PFSK-1 (cell line): Measurements from ENCODE around the gene VWF.

Experiments
- FOXP2 ChIP-seq: optimal IDR thresholded peaks from 2 replicates; pipeline ENCODE3; 2011; ENCODE audit warnings: borderline replicate concordance, control low read depth, inconsistent platforms; ENCODE audit not compliant: insufficient read depth; ENCODE audit errors: extremely low read length, extremely low read depth
- POLR2AphosphoS5 ChIP-seq: IDR thresholded peaks from 2 replicates; pipeline ENCODE4 v1.6.1; 2012; ENCODE audit warnings: low read depth, mild to moderate bottlenecking, control low read depth, low read length, moderate library complexity
- REST ChIP-seq, 2 experiments: IDR thresholded peaks; 2 replicates each; pipeline versions ENCODE4 v1.6.1 to v1.8.0; 2011 to 2012; ENCODE audit warnings: low read depth in 2 of 2, low read length in 2 of 2, control low read depth in 1 of 2, inconsistent platforms in 1 of 2, mild to moderate bottlenecking in 1 of 2, moderate library complexity in 1 of 2; ENCODE audit not compliant: insufficient read depth in 1 of 2
- SIN3A ChIP-seq: IDR thresholded peaks from 2 replicates; pipeline ENCODE4 v1.6.1; 2012; ENCODE audit warnings: mild to moderate bottlenecking, low read length, moderate library complexity, borderline replicate concordance; ENCODE audit not compliant: insufficient read depth
- TAF1 ChIP-seq: IDR thresholded peaks from 2 replicates; pipeline ENCODE4 v1.6.1; 2012; ENCODE audit warnings: low read length, control low read depth, borderline replicate concordance; ENCODE audit not compliant: insufficient read depth

The VWF gene

GRCh38 chr12:6104842-6105241, 19.6 kb downstream of the VWF start:
- TF ChIP-seq FOXP2 (no peak), POLR2AphosphoS5 (no peak), REST (IDR thresholded peaks at IDR 0.05; ENCODE audit: insufficient read depth in 1 of 2, low read depth in 2 of 2, low read length in 2 of 2) (no peak), TAF1 (no peak), SIN3A (no peak)

GRCh38 chr12:6104027-6104426, 20.4 kb downstream of the VWF start:
- TF ChIP-seq FOXP2 (no peak), SIN3A (no peak), POLR2AphosphoS5 (no peak), REST (IDR thresholded peaks at IDR 0.05; ENCODE audit: insufficient read depth in 1 of 2, low read depth in 2 of 2, low read length in 2 of 2) (no peak), TAF1 (no peak)

GRCh38 chr12:6099316-6099715, 25.2 kb downstream of the VWF start:
- TF ChIP-seq SIN3A (no peak), REST (IDR thresholded peaks at IDR 0.05; ENCODE audit: insufficient read depth in 1 of 2, low read depth in 2 of 2, low read length in 2 of 2) (no peak), POLR2AphosphoS5 (no peak), TAF1 (no peak), FOXP2 (no peak)

GRCh38 chr12:6097411-6097810, 27.1 kb downstream of the VWF start:
- TF ChIP-seq TAF1 (no peak), POLR2AphosphoS5 (no peak), FOXP2 (no peak), REST (IDR thresholded peaks at IDR 0.05; ENCODE audit: insufficient read depth in 1 of 2, low read depth in 2 of 2, low read length in 2 of 2) (no peak), SIN3A (no peak)

GRCh38 chr12:6096527-6096926, 27.9 kb downstream of the VWF start:
- TF ChIP-seq FOXP2 = no peak
- TF ChIP-seq REST (IDR thresholded peaks at IDR 0.05; ENCODE audit: insufficient read depth in 1 of 2, low read depth in 2 of 2, low read length in 2 of 2) = no peak
- TF ChIP-seq SIN3A = no peak
- no peak for TF ChIP-seq TAF1
- no peak for TF ChIP-seq POLR2AphosphoS5
